Measurements from ENCODE around the gene MGRN1. TPM values are rescaled to one million over a fixed set of nuclear protein-coding genes. Genes with fewer than 3 reads are reported as not detected.

Gene MGRN1
- total RNA-seq, 2 donors from 2014 or later = 66.9 to 71.4 TPM

DNA sequence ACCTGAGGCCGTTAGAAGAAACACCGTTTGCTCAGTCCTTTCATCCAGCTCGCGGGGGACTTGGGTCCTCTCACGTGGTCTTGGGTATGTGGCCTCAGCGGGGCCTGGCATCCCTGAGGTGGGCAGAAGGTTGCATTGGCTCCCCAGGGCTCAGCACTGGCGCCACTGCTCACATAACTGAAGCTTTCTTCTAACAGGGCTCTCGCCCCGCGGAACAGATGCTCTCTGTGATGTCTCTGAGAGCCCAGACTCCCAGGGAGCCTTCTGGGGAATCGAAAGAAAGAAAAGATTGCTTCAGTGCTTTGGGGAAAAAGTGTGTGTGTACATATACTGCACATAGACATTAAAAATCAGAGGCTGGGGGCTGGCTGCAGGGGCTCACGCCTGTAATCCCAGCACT, 10.1 kb downstream of the MGRN1 start:
- peaks cover 23% of the 10 kb centered on the region for H3K36me3 Mint-ChIP-seq (ENCODE audit: low read depth)
- TF ChIP-seq, protein P1, sequence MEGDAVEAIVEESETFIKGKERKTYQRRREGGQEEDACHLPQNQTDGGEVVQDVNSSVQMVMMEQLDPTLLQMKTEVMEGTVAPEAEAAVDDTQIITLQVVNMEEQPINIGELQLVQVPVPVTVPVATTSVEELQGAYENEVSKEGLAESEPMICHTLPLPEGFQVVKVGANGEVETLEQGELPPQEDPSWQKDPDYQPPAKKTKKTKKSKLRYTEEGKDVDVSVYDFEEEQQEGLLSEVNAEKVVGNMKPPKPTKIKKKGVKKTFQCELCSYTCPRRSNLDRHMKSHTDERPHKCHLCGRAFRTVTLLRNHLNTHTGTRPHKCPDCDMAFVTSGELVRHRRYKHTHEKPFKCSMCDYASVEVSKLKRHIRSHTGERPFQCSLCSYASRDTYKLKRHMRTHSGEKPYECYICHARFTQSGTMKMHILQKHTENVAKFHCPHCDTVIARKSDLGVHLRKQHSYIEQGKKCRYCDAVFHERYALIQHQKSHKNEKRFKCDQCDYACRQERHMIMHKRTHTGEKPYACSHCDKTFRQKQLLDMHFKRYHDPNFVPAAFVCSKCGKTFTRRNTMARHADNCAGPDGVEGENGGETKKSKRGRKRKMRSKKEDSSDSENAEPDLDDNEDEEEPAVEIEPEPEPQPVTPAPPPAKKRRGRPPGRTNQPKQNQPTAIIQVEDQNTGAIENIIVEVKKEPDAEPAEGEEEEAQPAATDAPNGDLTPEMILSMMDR (conservative IDR thresholded peaks at IDR 0.05) = no peak
- Histone ChIP-seq H3K9ac (ENCODE audit: extremely low read depth, low read length, poor library complexity, severe bottlenecking) (no peak overlapping the region), H3K9me3 (ENCODE audit: control insufficient read depth, low read length) (peaks cover 10% of the 10 kb centered on the region), H3K27me3 (ENCODE audit: control insufficient read depth, insufficient read depth, low read length, poor library complexity, severe bottlenecking) (no peaks in the 10 kb centered on the region), H3K27ac (ENCODE audit: low read depth, low read length) (no peak overlapping the region), H3K36me3 (ENCODE audit: control insufficient read depth, insufficient read depth, low read length) (peaks cover 6% of the 10 kb centered on the region), H3K4me1 (ENCODE audit: control insufficient read depth, insufficient read depth, low read length) (no peaks in the 10 kb centered on the region), H3K4me3 (ENCODE audit: low read length) (no peak overlapping the region)
- no peak overlapping the region for H3K4me3 Mint-ChIP-seq
- DNase-seq = peak; percentile 10
- H3K4me1 Mint-ChIP-seq = no peaks in the 10 kb centered on the region
- H3K27ac Mint-ChIP-seq = no peak overlapping the region
- peaks cover 7% of the 10 kb centered on the region for H3K9me3 Mint-ChIP-seq
- WGBS, 2 experiments (ENCODE audit: insufficient coverage in 1 of 2, insufficient read length in 1 of 2) = 94 to 98% methylated on average over 8 to 12 of the region's 12 CpGs
- no peaks in the 10 kb centered on the region for H3K27me3 Mint-ChIP-seq (ENCODE audit: insufficient read depth)

DNA sequence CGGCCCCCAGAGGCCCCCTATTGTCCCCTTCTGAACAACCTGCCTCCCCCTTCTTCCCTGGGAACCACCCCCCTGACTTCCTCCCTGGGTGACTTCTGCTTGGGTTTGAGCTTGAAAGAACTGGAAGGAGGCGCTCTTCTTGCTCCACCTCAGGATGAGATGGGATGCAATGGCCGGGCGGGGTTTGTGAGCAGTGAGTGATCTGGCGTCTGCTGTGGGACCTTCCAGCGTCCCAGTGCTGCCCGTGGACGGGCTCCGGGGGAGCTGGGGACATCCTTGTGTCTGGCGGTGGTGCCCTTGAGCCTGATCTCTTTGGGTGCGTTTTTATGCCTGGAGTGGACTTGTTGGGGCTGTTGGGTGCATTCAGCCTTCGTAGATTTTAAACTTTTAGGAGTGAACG, 11.6 kb downstream of the MGRN1 start:
- TF ChIP-seq, protein P1 (conservative IDR thresholded peaks at IDR 0.05) = no peak
- Mint-ChIP-seq H3K9me3 (peaks cover 4% of the 10 kb centered on the region), H3K36me3 (ENCODE audit: low read depth) (peaks cover 18% of the 10 kb centered on the region), H3K4me3 (no peak overlapping the region), H3K27ac (peak overlapping the region; percentile 70), H3K4me1 (no peaks in the 10 kb centered on the region), H3K27me3 (ENCODE audit: insufficient read depth) (no peaks in the 10 kb centered on the region)
- Histone ChIP-seq H3K27me3 (ENCODE audit: control insufficient read depth, insufficient read depth, low read length, poor library complexity, severe bottlenecking) (no peaks in the 10 kb centered on the region), H3K9ac (ENCODE audit: extremely low read depth, low read length, poor library complexity, severe bottlenecking) (no peak overlapping the region), H3K27ac (ENCODE audit: low read depth, low read length) (no peak overlapping the region), H3K36me3 (ENCODE audit: control insufficient read depth, insufficient read depth, low read length) (peaks cover 6% of the 10 kb centered on the region), H3K4me1 (ENCODE audit: control insufficient read depth, insufficient read depth, low read length) (no peaks in the 10 kb centered on the region), H3K4me3 (ENCODE audit: low read length) (no peak overlapping the region), H3K9me3 (ENCODE audit: control insufficient read depth, low read length) (peaks cover 5% of the 10 kb centered on the region)
- peak; percentile 47 for DNase-seq
- WGBS, 2 experiments (ENCODE audit: insufficient coverage in 1 of 2, insufficient read length in 1 of 2) = 92 to 93% methylated on average over 8 to 13 of the region's 13 CpGs

DNA sequence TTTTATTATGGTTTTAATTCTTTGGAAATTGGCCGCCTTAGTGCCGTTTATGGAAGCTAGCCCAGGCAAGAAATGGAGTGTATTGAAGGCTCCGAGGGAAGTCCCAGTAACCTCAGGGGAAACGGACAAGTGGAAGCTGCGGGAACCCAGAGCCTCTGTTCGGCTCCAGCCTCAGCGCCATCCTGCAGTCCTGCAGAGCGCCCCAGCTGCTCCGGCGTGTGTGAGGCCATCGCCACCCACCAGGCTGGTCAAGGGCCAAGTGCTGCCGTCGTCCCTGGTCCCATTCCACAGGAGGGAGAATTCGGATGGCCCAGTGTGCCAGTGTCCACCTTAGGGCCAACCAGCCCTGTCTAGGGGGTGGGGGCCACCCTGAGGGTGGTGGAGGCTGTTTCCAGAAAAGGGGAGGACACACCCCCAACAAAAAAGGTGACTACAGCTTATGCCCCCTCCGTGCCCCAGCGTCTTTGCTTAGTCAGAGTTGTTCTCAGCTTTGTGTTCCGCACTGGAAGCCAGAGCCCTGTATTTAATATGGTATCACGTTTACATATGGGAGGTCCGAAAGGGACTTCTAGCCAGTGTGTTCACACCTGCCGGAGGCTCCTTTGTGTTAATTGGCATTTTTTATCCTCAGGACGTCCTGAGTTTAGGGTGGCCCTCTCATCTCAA, 13.0 kb downstream of the MGRN1 start:
- H3K27ac ChIP-seq (ENCODE audit: low read depth, low read length) = no peak overlapping the region
- Mint-ChIP-seq H3K4me3 (no peak overlapping the region), H3K9me3 (no peaks in the 10 kb centered on the region), H3K27me3 (ENCODE audit: insufficient read depth) (no peaks in the 10 kb centered on the region), H3K4me1 (no peaks in the 10 kb centered on the region), H3K27ac (peak overlapping the region; percentile 30), H3K36me3 (ENCODE audit: low read depth) (peaks cover 11% of the 10 kb centered on the region)
- no peak overlapping the region for H3K4me3 ChIP-seq (ENCODE audit: low read length)
- TF ChIP-seq, protein P1 (conservative IDR thresholded peaks at IDR 0.05) = no peak
- WGBS, 2 experiments (ENCODE audit: insufficient coverage in 1 of 2, insufficient read length in 1 of 2) = 95% methylated on average over 17 to 21 of the region's 21 CpGs
- H3K27me3 ChIP-seq (ENCODE audit: control insufficient read depth, insufficient read depth, low read length, poor library complexity, severe bottlenecking) = no peaks in the 10 kb centered on the region
- peak; percentile 33 for DNase-seq
- no peaks in the 10 kb centered on the region for H3K4me1 ChIP-seq (ENCODE audit: control insufficient read depth, insufficient read depth, low read length)
- H3K36me3 ChIP-seq (ENCODE audit: control insufficient read depth, insufficient read depth, low read length) = peaks cover 6% of the 10 kb centered on the region
- H3K9me3 ChIP-seq (ENCODE audit: control insufficient read depth, low read length) = no peaks in the 10 kb centered on the region
- no peak overlapping the region for H3K9ac ChIP-seq (ENCODE audit: extremely low read depth, low read length, poor library complexity, severe bottlenecking)
